Uterus (tissue), 4 donors: ENCODE data around the gene RRBP1. TPM values are rescaled to one million over a fixed set of nuclear protein-coding genes. Genes with fewer than 3 reads are reported as not detected.

Experiments
- DNase-seq, 2 donors: peaks; one replicate each; pipeline ENCODE4 v3.0.0-alpha.2; 2019 to 2020
- H3K27ac ChIP-seq, 2 donors: fragments of 200-600 bp; sonication (generic); 1 replicate in 1 of 2; 2 replicates in 1 of 2; pipeline ENCODE4 v1.5.1; 2016 to 2018
- H3K27me3 ChIP-seq, 2 donors: fragments of 200-600 bp; sonication (generic); one replicate each; pipeline ENCODE4 v1.5.1; 2018 to 2019; ENCODE audit warnings: control low read depth in 1 of 2
- H3K36me3 ChIP-seq, 2 donors: fragments of 200-600 bp; sonication (generic); one replicate each; pipeline ENCODE4 v1.5.1; 2019; ENCODE audit warnings: control low read depth in 1 of 2
- H3K4me1 ChIP-seq, 2 donors: fragments of 200-600 bp; sonication (generic); one replicate each; pipeline ENCODE4 v1.5.1; 2018 to 2019; ENCODE audit warnings: control low read depth in 1 of 2
- H3K4me3 ChIP-seq, 2 donors: fragments of 200-600 bp; sonication (generic); 1 replicate in 1 of 2; 2 replicates in 1 of 2; pipeline ENCODE4 v1.5.1; 2018 to 2019; ENCODE audit warnings: mild to moderate bottlenecking in 1 of 2
- H3K9me3 ChIP-seq, 2 donors: fragments of 200-600 bp; sonication (generic); one replicate each; pipeline ENCODE4 v1.5.1; 2019; ENCODE audit warnings: control low read depth in 1 of 2
- POLR2A ChIP-seq, 2 donors: fragments of 450-650 bp; IDR thresholded peaks; one replicate each; pipeline ENCODE4 v1.6.1; 2016; ENCODE audit warnings: antibody characterized with exemption in 2 of 2, mild to moderate bottlenecking in 1 of 2, moderate library complexity in 1 of 2
- intact Hi-C: fragments of 100-400 bp; cut with DNase I; formaldehyde crosslinking; loops from one replicate; pipeline ENCODE4 v1.15.1; 2023; ENCODE audit warnings: low total_unique reads
- total RNA-seq, 4 donors: library from RNA; depleted of rRNA in 3 of 4; stranded (reverse); fragments of >200 nt in 3 of 4; gene quantifications; one replicate each; pipeline versions ENCODE4 v1.1.0 to v1.2.4, GENCODE V29; 2014 to 2023
- TF ChIP-seq, protein P1 (sequence below), 4 experiments: fragments of 200-600 bp in 2 of 4; fragments of 450-650 bp in 2 of 4; sonication (generic) in 2 of 4; IDR thresholded peaks; one replicate each; pipeline ENCODE4 v1.5.1; 2016 to 2019; ENCODE audit warnings: antibody characterized with exemption in 4 of 4, mild to moderate bottlenecking in 2 of 4, moderate library complexity in 1 of 4
- donor health status: DM: yes; HTN: yes; CAD: no.

Gene RRBP1
- total RNA-seq, 4 donors from 2014 or later = 13.2 to 172 (median 96.9) TPM

DNA sequence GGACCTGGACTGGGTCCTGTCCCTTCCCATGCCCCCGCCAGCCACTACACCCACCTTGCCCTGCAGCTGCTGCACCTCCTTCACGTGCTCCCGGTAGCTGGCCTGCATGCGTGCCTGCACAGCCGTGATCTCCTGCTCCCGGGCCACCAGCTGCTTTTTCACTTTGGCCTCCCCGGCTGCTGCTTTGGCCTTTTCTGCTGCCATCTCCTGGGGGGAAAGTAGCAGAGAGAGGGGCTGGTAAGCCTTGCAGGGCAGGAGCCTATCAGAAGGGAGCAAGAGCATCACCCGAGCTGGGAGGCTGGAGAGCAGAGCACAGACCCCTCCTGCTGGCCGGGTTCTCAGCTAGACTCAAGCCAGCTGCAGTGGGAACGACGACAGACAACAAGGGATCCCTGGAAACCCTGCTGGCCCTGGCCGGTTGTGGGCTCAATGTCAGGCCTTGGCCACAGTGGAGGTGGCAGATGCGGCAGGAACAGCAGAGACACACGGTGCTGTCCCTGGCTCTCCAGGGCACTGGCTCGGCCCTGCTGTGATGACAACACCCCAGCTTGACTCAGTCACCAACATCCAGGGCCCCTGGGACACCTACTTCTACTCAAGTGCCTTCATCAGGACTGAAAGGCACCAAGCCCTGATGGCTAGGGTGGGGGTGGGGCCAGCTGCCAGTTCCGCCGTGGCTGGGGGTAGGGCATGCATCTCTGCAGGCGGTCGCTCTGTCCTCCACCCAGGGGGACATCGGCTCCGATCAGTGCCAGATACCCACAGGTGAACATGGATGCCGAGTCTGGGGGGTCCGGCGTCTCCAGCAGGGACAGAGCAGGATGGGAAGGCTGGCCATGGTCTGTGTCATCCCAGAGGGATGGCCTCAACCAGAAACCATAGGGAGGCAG, 45.3 kb downstream of the RRBP1 start:
- H3K36me3 ChIP-seq = no peaks in the 10 kb centered on the region
- no peak for DNase-seq

DNA sequence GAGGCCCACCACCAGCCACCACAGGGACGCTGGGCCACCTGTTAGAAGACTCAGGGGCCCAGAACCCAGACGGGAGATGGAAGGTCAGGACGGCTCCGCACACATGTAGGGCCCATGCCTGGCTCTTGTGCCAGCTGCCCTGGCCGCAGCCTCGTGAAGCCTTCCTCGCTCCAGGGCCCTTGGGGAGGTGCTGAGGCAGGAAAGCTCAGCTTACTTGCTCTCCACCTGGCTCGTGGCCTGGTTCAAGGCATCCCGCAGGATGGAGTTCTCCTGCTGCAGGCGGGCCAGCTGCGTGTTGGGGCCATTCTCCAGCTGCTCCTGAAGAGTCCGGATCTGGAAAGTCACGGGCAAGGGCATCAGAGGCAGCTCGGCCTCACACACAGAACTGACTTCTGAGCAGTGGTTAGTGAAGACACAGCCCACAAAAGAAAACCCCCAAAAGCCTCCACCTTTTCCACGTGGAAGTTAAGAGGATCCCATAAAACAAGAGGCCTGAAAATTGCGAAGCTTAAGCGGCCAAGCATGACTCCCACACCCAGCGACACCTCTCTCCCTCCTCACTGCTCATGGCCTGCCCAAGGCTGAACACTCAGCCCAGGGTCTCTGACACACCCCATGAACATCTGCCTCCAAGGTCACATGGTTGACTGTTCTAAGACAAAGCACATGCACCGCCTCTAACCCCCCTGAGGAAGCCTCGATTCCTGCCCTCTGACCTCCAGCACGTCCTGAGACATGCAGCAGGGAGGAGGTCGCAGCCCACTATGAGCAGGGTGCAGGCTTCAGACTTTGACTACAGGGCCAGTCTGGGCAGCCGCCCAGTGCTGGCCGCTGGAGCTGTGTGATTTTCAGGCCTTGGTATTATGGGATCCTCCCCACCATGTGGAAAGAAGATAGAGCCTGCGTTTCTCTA, 46.5 kb downstream of the RRBP1 start:
- H3K4me3 ChIP-seq = no peak overlapping the region
- no peak for TF ChIP-seq POLR2A (IDR thresholded peaks at IDR 0.05)
- TF ChIP-seq, protein P1, sequence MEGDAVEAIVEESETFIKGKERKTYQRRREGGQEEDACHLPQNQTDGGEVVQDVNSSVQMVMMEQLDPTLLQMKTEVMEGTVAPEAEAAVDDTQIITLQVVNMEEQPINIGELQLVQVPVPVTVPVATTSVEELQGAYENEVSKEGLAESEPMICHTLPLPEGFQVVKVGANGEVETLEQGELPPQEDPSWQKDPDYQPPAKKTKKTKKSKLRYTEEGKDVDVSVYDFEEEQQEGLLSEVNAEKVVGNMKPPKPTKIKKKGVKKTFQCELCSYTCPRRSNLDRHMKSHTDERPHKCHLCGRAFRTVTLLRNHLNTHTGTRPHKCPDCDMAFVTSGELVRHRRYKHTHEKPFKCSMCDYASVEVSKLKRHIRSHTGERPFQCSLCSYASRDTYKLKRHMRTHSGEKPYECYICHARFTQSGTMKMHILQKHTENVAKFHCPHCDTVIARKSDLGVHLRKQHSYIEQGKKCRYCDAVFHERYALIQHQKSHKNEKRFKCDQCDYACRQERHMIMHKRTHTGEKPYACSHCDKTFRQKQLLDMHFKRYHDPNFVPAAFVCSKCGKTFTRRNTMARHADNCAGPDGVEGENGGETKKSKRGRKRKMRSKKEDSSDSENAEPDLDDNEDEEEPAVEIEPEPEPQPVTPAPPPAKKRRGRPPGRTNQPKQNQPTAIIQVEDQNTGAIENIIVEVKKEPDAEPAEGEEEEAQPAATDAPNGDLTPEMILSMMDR (IDR thresholded peaks at IDR 0.05) = no peak
- peak; percentile 47 to 67 for DNase-seq
- no peaks in the 10 kb centered on the region for H3K9me3 ChIP-seq
- intact Hi-C loops = no loop called here
- H3K4me1 ChIP-seq = peaks cover 15 to 25% of the 10 kb centered on the region in 2 donors
- H3K27ac ChIP-seq = peak overlapping the region; percentile 63 to 77
- H3K27me3 ChIP-seq = no peaks in the 10 kb centered on the region
- H3K36me3 ChIP-seq = no peaks in the 10 kb centered on the region

More for the DNA sequence above, 45.3 kb downstream of the RRBP1 start:
- H3K4me3 ChIP-seq = no peak overlapping the region
- no peak for TF ChIP-seq POLR2A (IDR thresholded peaks at IDR 0.05)
- TF ChIP-seq, protein P1 (IDR thresholded peaks at IDR 0.05) = no peak
- H3K27me3 ChIP-seq = no peaks in the 10 kb centered on the region
- intact Hi-C loops = no loop called here
- H3K4me1 ChIP-seq = peaks cover 15 to 25% of the 10 kb centered on the region in 2 donors
- H3K9me3 ChIP-seq = no peaks in the 10 kb centered on the region
- H3K27ac ChIP-seq = peak overlapping the region; percentile 63 to 77

DNA sequence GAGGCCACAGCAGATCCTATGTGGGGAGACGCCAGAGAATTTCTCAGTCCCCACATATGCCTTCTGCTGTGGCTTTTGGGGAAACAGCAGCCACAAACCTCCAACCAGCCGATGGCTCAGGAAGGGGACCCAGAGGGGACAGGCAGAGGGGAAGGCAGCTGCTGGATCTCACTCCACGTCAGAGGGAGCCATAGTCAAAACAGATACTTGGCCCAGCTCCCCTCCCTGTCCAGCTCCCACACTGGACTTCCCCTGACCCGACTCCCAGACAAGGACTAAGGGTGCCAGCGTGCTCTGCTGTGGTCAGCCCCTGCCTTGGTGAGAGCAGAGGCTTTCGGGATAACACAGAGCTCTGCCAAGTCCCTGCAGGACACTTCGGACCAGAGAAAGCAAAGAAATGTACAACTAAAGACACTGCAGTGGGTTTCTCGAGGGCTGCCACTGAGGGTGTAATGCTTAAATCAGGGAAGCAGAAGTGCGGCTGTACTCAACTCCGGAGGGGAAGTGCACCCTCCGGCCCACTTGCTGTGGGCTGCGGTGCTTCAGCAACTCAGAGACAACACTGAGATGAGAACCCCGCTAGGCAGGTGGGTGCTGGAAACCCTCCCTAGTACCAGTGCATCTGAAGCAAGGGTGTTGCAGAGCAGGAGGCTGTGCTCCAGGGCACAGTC, 47.2 kb downstream of the RRBP1 start:
- Histone ChIP-seq H3K27me3 (no peaks in the 10 kb centered on the region), H3K36me3 (no peaks in the 10 kb centered on the region), H3K27ac (peak overlapping the region; percentile 63 to 77), H3K9me3 (no peaks in the 10 kb centered on the region), H3K4me3 (no peak overlapping the region), H3K4me1 (peaks cover 15 to 25% of the 10 kb centered on the region in 2 donors)
- peak; percentile 72 to 75 for DNase-seq
- TF ChIP-seq, protein P1 (IDR thresholded peaks at IDR 0.05) = no peak
- TF ChIP-seq POLR2A (IDR thresholded peaks at IDR 0.05) = no peak
- intact Hi-C loops = no loop called here

DNA sequence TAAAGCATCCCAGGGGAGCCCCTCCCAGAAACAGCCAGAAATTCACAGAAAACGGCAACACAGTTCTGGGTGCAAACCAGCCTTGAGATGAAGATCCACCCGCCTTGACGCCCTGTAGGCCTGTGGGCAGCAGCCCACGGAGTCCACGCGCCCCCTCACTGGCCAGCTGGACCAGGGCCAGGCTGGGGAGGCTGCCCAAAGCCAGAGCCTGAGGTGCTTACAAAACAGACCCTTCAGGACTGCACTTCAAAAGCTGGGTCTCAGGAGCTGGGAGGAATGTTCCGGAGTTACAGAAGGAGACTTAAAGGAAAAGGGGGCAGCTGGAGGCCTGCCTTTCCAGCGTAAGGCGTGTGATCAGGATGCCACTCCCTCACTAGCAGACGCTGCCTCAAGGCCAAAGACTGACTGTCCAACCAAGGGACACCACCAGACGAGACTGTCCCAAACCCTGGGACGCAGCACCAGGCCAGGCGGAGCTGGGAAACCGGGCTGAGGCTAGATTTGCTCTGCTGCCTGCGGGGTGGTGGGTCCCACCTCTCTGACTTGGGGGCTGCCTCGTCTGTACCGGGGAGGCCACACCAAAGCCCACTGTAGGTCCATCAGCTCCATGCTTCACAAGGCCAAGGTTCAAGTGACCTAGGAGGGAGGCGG, 48.1 kb downstream of the RRBP1 start:
- intact Hi-C loops = no loop called here
- DNase-seq = no peak
- Histone ChIP-seq H3K27me3 (no peaks in the 10 kb centered on the region), H3K4me1 (peaks cover 15 to 25% of the 10 kb centered on the region in 2 donors), H3K9me3 (no peaks in the 10 kb centered on the region), H3K36me3 (no peaks in the 10 kb centered on the region), H3K27ac (peak overlapping the region; percentile 63 to 77), H3K4me3 (no peak overlapping the region)
- no peak for TF ChIP-seq POLR2A (IDR thresholded peaks at IDR 0.05)
- TF ChIP-seq, protein P1 (IDR thresholded peaks at IDR 0.05) = no peak
